Thoracic aorta (tissue), 2 donors: ENCODE data around the gene PRMT5. TPM values are rescaled to one million over a fixed set of nuclear protein-coding genes. Genes with fewer than 3 reads are reported as not detected.

Source experiments
- ATAC-seq: fragments of 150-250 bp; one replicate; pipeline ENCODE4 v1.8.0; 2017; ENCODE audit warnings: low read depth; ENCODE audit not compliant: insufficient number of reproducible peaks, low FRiP score
- DNase-seq: peaks from one replicate; pipeline ENCODE4 v3.0.0-alpha.2; 2020; ENCODE audit warnings: low spot score
- H3K27ac ChIP-seq, 2 donors: fragments of 200-600 bp; sonication (generic); 1 replicate in 1 of 2; 2 replicates in 1 of 2; pipeline ENCODE4 v1.5.1; 2016; ENCODE audit warnings: mild to moderate bottlenecking in 2 of 2, moderate library complexity in 2 of 2
- H3K27me3 ChIP-seq: fragments of 200-600 bp; sonication (generic); replicated peaks from 2 replicates; pipeline ENCODE4 v1.6.0; 2016; ENCODE audit warnings: mild to moderate bottlenecking; ENCODE audit not compliant: insufficient read depth
- H3K36me3 ChIP-seq: fragments of 200-600 bp; sonication (generic); one replicate; pipeline ENCODE4 v1.5.1; 2016
- H3K4me1 ChIP-seq, 2 donors: fragments of 200-600 bp; sonication (generic); 1 replicate in 1 of 2; 2 replicates in 1 of 2; pipeline versions ENCODE4 v1.5.1 to v1.6.0; 2016; ENCODE audit warnings: low read depth in 2 of 2, mild to moderate bottlenecking in 1 of 2; ENCODE audit not compliant: control insufficient read depth in 1 of 2
- H3K4me3 ChIP-seq: fragments of 200-600 bp; sonication (generic); 2 replicates; pipeline ENCODE4 v1.5.1; 2016; ENCODE audit warnings: mild to moderate bottlenecking
- H3K9me3 ChIP-seq: fragments of 200-600 bp; sonication (generic); 2 replicates; pipeline ENCODE4 v1.5.1; 2016
- total RNA-seq, 2 donors: library from RNA; depleted of rRNA; stranded (reverse); fragments of >200 nt; gene quantifications; one replicate each; pipeline versions ENCODE4 v1.1.0 to v1.2.3, GENCODE V29; 2016
- TF ChIP-seq, protein P1 (sequence below): fragments of 200-600 bp; sonication (generic); IDR thresholded peaks from one replicate; pipeline ENCODE4 v1.5.1; 2019; ENCODE audit warnings: antibody characterized with exemption

PRMT5 gene
- total RNA-seq, 2 donors from 2014 or later: 27.8 to 30.5 TPM

DNA sequence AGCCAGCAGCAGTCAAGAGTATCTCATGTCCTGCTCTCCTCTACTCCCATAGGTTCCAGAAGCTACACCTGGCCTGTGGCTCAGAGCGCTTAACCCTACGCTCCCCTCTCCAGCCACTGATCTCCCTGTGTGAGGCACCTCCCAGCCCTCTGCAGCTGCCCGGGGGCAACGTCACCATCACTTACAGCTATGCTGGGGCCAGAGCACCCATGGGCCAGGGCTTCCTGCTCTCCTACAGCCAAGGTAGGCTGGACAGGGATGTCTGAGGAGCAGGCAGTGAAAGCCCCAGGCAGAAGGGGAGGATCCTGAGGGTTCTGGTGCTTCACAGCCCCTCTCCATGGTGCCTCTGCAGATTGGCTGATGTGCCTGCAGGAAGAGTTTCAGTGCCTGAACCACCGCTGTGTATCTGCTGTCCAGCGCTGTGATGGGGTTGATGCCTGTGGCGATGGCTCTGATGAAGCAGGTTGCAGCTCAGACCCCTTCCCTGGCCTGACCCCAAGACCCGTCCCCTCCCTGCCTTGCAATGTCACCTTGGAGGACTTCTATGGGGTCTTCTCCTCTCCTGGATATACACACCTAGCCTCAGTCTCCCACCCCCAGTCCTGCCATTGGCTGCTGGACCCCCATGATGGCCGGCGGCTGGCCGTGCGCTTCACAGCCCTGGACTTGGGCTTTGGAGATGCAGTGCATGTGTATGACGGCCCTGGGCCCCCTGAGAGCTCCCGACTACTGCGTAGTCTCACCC lies 54.0 kb downstream of the PRMT5 start:
- ATAC-seq (no peak), DNase-seq (no peak)
- Histone ChIP-seq H3K27ac (no peak overlapping the region), H3K36me3 (peaks cover 57% of the 10 kb centered on the region), H3K9me3 (no peaks in the 10 kb centered on the region), H3K4me3 (no peak overlapping the region), H3K4me1 (peaks cover 14 to 42% of the 10 kb centered on the region in 2 donors), H3K27me3 (no peaks in the 10 kb centered on the region)
- TF ChIP-seq, protein P1, sequence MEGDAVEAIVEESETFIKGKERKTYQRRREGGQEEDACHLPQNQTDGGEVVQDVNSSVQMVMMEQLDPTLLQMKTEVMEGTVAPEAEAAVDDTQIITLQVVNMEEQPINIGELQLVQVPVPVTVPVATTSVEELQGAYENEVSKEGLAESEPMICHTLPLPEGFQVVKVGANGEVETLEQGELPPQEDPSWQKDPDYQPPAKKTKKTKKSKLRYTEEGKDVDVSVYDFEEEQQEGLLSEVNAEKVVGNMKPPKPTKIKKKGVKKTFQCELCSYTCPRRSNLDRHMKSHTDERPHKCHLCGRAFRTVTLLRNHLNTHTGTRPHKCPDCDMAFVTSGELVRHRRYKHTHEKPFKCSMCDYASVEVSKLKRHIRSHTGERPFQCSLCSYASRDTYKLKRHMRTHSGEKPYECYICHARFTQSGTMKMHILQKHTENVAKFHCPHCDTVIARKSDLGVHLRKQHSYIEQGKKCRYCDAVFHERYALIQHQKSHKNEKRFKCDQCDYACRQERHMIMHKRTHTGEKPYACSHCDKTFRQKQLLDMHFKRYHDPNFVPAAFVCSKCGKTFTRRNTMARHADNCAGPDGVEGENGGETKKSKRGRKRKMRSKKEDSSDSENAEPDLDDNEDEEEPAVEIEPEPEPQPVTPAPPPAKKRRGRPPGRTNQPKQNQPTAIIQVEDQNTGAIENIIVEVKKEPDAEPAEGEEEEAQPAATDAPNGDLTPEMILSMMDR: no peak

DNA sequence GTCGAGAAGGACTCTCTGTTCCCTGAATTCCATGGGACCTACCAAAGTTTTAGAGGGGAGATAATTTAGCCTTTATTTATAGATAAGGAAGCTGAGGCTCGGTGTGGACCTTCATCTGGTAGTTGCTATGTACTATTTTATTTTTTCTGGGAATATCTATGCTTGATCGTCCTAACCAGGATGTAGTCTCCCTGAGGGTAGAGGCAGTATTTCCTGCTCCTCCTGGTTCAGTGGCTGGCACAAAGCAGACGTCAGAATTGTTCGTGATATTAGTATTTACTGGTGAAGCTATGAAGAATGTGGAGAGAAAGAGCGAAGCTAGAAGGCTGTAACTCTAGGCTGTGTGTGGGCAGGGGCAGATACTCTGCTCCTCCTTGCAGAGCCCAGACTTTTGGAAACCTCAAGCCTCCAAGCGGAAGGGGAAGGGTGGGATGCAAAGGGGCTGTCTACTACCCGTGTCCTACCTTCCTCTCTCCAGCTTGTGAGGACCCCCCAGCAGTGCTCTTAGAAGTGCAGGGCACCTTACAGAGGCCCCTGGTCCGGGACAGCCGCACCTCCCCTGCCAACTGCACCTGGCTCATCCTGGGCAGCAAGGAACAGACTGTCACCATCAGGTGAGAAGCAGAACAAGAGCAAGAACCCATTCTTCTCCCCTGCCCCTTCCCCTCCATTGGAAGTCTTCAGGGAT lies 56.2 kb downstream of the PRMT5 start:
- peaks cover 45% of the 10 kb centered on the region for H3K36me3 ChIP-seq
- H3K27ac ChIP-seq: peak overlapping the region; percentile 98 to 99
- no peaks in the 10 kb centered on the region for H3K9me3 ChIP-seq
- H3K4me3 ChIP-seq: peak overlapping the region; percentile 95
- peaks cover 19 to 50% of the 10 kb centered on the region in 2 donors for H3K4me1 ChIP-seq
- DNase-seq (no peak), ATAC-seq (no peak)
- H3K27me3 ChIP-seq: no peaks in the 10 kb centered on the region
- TF ChIP-seq, protein P1: no peak

DNA sequence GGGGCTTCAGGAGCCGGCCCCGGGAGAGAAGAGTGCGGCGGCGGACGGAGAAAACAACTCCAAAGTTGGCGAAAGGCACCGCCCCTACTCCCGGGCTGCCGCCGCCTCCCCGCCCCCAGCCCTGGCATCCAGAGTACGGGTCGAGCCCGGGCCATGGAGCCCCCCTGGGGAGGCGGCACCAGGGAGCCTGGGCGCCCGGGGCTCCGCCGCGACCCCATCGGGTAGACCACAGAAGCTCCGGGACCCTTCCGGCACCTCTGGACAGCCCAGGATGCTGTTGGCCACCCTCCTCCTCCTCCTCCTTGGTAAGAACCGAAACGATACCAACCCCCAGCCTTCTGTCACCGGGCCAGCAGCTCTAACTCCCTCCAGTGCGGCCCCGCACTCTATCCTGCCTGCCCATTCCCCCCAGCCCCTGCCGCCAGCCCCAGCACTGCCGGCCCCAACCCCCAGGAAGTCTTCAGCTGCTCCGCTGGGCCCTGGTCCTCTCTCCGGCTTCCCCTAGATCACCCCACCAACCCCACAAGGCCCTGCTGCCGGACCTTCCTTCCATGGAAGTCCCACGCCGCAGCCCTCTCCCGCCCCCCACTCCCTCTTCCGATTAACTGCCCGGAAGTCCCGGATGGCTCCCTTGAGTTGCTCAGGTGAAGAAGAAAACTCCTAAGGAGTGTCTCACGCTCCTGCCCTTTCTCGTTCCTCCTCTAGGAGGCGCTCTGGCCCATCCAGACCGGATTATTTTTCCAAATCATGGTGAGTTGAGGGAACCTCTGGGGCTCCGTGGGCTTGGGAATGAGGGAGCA lies 56.9 kb downstream of the PRMT5 start:
- H3K9me3 ChIP-seq: no peaks in the 10 kb centered on the region
- TF ChIP-seq, protein P1: peak; percentile 94
- peaks cover 38% of the 10 kb centered on the region for H3K36me3 ChIP-seq
- DNase-seq (no peak), ATAC-seq (peak; percentile 53)
- H3K4me1 ChIP-seq: peaks cover 19 to 50% of the 10 kb centered on the region in 2 donors
- H3K27me3 ChIP-seq: no peaks in the 10 kb centered on the region
- peak overlapping the region; percentile 98 to 99 for H3K27ac ChIP-seq
- peak overlapping the region; percentile 95 for H3K4me3 ChIP-seq

DNA sequence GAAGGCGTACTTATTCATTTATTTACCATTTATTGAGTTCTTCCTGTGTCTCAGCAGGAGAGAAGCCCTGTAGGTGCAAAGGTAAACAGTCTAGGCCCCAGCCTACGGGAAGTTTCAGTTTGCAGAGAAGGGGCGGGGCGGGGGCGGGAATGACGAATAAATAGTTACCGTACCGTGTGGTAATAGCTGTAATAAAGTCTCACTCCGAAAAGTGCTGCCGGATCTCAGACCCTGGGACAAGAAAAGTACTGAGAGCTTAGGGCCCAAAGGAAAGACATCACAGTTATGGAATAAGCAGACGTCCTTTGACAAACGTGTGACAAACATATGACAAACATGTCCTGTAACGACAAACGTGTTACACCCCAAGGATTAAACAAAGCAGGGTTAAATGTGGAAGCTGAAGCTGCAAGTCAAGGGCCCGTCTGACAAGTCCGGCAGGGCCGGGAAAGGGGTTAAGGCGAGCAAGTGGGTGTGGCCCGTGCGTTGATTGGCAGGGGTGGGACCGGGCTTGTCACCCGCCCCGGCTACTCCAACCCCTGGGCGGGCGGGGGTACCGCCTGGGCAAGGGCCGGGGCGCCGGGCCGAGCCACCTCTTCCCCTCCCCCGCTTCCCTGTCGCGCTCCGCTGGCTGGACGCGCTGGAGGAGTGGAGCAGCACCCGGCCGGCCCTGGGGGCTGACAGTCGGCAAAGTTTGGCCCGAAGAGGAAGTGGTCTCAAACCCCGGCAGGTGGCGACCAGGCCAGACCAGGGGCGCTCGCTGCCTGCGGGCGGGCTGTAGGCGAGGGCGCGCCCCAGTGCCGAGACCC lies 57.7 kb downstream of the PRMT5 start, which contains the start of gene LRP10:
Gene LRP10, plus strand, starts transcription at position 517 of the 809 bp plus-strand sequence. CDS start 564 bp downstream, outside the sequence.
- Histone ChIP-seq H3K4me1 (peaks cover 19 to 50% of the 10 kb centered on the region in 2 donors), H3K36me3 (peaks cover 30% of the 10 kb centered on the region), H3K27me3 (no peaks in the 10 kb centered on the region), H3K9me3 (no peaks in the 10 kb centered on the region), H3K27ac (peak within 1 kb of the TSS; percentile 98 to 99), H3K4me3 (peak within 1 kb of the TSS; percentile 95)
- TF ChIP-seq, protein P1: no peak
- ATAC-seq: peak; percentile 82
- peak; percentile 80 for DNase-seq
